ENCODE results near the gene GNAI1. TPM values are rescaled to one million over a fixed set of nuclear protein-coding genes. Genes with fewer than 3 reads are reported as not detected.

Gene GNAI1
- total RNA-seq, 1 donor from 2014 or later: 17.7 TPM

DNA sequence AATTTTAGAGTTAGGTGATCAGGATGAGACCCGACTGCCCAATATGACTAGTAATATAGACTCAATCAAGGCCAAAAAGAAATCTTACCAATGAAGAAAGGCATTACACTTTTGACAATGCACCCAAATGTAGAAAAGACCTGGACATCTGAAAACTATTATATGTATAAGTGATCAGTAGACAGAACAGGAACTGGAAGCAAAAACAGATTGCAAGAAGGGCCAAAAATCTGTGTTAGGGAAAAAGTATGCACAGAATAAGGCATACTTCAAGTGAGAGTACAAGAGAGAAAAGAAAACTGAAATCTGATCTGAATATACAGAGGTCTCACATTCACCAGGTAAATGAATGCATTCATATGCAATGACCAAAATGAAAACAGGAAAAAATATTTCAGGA, 107.0 kb downstream of the GNAI1 start:
- TF ChIP-seq, protein P1, sequence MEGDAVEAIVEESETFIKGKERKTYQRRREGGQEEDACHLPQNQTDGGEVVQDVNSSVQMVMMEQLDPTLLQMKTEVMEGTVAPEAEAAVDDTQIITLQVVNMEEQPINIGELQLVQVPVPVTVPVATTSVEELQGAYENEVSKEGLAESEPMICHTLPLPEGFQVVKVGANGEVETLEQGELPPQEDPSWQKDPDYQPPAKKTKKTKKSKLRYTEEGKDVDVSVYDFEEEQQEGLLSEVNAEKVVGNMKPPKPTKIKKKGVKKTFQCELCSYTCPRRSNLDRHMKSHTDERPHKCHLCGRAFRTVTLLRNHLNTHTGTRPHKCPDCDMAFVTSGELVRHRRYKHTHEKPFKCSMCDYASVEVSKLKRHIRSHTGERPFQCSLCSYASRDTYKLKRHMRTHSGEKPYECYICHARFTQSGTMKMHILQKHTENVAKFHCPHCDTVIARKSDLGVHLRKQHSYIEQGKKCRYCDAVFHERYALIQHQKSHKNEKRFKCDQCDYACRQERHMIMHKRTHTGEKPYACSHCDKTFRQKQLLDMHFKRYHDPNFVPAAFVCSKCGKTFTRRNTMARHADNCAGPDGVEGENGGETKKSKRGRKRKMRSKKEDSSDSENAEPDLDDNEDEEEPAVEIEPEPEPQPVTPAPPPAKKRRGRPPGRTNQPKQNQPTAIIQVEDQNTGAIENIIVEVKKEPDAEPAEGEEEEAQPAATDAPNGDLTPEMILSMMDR (IDR thresholded peaks at IDR 0.05; ENCODE audit: insufficient read depth, low read length, poor library complexity, severe bottlenecking): no peak
- H3K36me3 ChIP-seq (ENCODE audit: control insufficient read depth, insufficient read depth, low read length): no peaks in the 10 kb centered on the region
- no peak for DNase-seq (ENCODE audit: low read depth)
- no peak overlapping the region for H3K4me3 ChIP-seq (ENCODE audit: low read depth, low read length)
- H3K27me3 ChIP-seq (ENCODE audit: control insufficient read depth, insufficient read depth, low read length): no peaks in the 10 kb centered on the region

DNA sequence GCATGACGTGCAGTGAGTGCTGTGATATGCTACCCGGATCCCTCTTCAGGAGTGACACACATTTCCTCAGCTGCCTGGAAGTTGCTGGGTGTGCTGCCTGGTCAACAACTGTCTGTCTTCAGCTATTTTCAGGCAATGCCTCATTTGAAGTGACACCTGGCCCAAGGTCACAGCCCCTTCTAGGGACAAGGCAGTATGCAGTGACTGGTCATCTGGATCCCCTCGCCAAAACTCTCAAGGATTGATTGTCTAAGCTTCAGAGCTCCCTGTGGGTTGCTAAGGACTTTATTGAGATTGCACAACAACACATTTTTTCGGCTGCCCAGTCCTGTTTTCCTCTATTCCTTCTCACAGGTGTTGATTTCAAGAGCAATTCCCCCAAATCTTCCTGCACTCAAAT, 108.8 kb downstream of the GNAI1 start:
- TF ChIP-seq, protein P1 (IDR thresholded peaks at IDR 0.05; ENCODE audit: insufficient read depth, low read length, poor library complexity, severe bottlenecking): no peak
- no peak for DNase-seq (ENCODE audit: low read depth)
- Histone ChIP-seq H3K27me3 (ENCODE audit: control insufficient read depth, insufficient read depth, low read length) (no peaks in the 10 kb centered on the region), H3K4me3 (ENCODE audit: low read depth, low read length) (no peak overlapping the region), H3K36me3 (ENCODE audit: control insufficient read depth, insufficient read depth, low read length) (no peaks in the 10 kb centered on the region)

DNA sequence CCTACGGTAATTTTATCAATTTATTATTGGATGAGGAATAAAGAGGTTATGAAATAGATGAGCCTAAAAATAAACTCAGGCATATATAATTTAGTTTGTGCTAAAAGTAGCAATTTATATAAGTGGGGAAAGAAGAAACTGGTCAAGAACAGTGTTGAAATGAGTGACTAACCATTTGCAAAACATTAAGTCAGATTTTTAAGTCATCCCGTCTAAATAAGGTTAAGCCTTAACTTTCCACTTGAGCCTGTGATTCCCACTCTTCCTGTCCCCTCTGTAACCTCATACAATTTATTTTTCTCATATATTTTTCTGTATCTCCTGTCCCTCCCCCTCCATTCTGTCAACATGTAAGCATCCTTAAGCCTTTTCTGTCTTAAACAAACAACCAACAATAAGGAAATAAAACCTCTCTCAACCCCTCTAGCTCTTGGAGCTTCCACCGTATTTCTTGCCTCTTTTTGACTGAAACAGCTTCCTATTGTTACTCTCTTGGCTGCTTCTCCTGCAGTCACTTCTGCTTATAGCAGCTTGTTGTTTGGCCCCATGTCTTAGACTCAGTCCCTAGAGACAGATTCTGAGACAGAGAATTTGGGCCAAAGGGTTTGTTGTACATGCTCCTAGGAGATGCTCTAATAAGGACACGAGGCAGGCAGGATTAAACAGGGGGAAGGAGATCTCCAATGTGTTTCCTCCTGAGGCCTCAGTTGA, 109.7 kb downstream of the GNAI1 start:
- TF ChIP-seq, protein P1 (IDR thresholded peaks at IDR 0.05; ENCODE audit: insufficient read depth, low read length, poor library complexity, severe bottlenecking): no peak

DNA sequence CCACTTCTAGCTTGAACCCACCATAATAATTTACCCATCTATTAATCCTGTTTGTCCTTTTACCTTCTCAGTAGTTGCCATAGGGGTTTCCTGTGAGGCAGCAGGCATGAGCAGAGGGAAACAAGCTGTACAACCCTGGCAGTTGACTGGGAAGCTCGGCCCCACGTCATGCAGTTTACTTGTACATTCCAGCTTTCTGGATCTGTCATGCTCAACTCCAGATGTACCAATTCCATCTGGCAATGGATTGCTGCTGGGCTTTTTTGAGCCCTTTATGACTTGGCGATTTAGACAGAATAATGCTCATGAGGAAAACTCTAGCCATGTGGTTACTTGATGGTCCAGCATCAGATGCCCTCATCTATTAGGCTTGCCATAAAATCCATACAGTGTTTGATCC, 112.5 kb downstream of the GNAI1 start:
- Histone ChIP-seq H3K4me3 (ENCODE audit: low read depth, low read length) (no peak overlapping the region), H3K36me3 (ENCODE audit: control insufficient read depth, insufficient read depth, low read length) (no peaks in the 10 kb centered on the region), H3K27me3 (ENCODE audit: control insufficient read depth, insufficient read depth, low read length) (no peaks in the 10 kb centered on the region)
- DNase-seq (ENCODE audit: low read depth): no peak
- TF ChIP-seq, protein P1 (IDR thresholded peaks at IDR 0.05; ENCODE audit: insufficient read depth, low read length, poor library complexity, severe bottlenecking): no peak

More for the DNA sequence above, 109.7 kb downstream of the GNAI1 start:
- no peaks in the 10 kb centered on the region for H3K36me3 ChIP-seq (ENCODE audit: control insufficient read depth, insufficient read depth, low read length)
- H3K4me3 ChIP-seq (ENCODE audit: low read depth, low read length): no peak overlapping the region
- DNase-seq (ENCODE audit: low read depth): no peak
- H3K27me3 ChIP-seq (ENCODE audit: control insufficient read depth, insufficient read depth, low read length): no peaks in the 10 kb centered on the region

DNA sequence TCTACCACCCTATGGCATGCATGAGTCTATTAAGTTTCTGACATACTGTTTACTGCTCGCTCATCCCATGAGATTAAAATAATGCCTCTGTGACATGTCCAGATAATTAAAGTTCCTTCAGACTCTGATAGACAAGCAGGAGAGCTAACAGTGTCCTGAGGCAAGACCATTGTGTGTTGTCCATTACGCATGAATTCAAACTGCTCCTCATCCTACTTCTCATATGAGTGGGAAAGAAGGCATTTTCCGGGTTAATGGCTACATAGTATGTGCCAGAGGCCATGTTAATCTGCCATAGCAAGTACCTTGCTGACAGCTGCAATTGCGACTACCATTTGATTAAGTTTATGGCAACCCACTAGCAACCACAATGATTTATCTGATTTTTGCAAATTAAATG, 113.3 kb downstream of the GNAI1 start:
- Histone ChIP-seq H3K4me3 (ENCODE audit: low read depth, low read length) (no peak overlapping the region), H3K27me3 (ENCODE audit: control insufficient read depth, insufficient read depth, low read length) (no peaks in the 10 kb centered on the region), H3K36me3 (ENCODE audit: control insufficient read depth, insufficient read depth, low read length) (no peaks in the 10 kb centered on the region)
- no peak for DNase-seq (ENCODE audit: low read depth)
- TF ChIP-seq, protein P1 (IDR thresholded peaks at IDR 0.05; ENCODE audit: insufficient read depth, low read length, poor library complexity, severe bottlenecking): no peak

DNA sequence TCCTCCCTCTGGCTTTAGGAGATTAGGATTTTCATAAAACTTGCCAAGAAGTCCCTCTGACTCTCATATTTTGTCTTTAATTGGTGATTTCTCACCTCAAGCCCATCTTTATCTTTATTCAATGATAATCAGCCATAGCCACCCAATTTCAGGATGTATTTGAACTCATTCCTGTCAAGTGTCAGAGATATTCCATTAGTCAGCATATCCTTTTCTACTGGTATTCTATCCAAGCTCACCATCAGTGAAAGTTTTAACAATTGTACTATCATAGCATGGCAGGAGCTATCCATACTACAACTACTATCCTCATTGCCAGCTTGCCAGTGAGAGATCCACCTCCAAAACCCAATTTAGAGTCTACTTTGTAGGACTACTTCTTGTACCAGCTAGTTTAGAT, 114.6 kb downstream of the GNAI1 start:
- no peak for DNase-seq (ENCODE audit: low read depth)
- TF ChIP-seq, protein P1 (IDR thresholded peaks at IDR 0.05; ENCODE audit: insufficient read depth, low read length, poor library complexity, severe bottlenecking): no peak
- Histone ChIP-seq H3K36me3 (ENCODE audit: control insufficient read depth, insufficient read depth, low read length) (no peaks in the 10 kb centered on the region), H3K27me3 (ENCODE audit: control insufficient read depth, insufficient read depth, low read length) (no peaks in the 10 kb centered on the region), H3K4me3 (ENCODE audit: low read depth, low read length) (no peak overlapping the region)
